GM20000 (cell line): ENCODE measurements around the gene PLA2G6.

Experiments used
- DNase-seq: peaks from one replicate; pipeline ENCODE4 v3.0.0; 2012; ENCODE audit warnings: low spot score
- CTCF ChIP-seq: IDR thresholded peaks from 2 replicates; pipeline ENCODE4 v1.5.1; 2012; ENCODE audit warnings: mild to moderate bottlenecking, control low read depth; ENCODE audit errors: extremely low read depth, missing control alignments

The PLA2G6 gene

GRCh38 chr22:38110008-38110862 lies 71.4 kb downstream of the PLA2G6 start, which contains the start of gene BAIAP2L2:
TSS of gene BAIAP2L2 (minus strand) at chr22:38110684. CDS start at chr22:38110525, 159 bp downstream.
- TF ChIP-seq CTCF: no peak
- no peak for DNase-seq

DNA sequence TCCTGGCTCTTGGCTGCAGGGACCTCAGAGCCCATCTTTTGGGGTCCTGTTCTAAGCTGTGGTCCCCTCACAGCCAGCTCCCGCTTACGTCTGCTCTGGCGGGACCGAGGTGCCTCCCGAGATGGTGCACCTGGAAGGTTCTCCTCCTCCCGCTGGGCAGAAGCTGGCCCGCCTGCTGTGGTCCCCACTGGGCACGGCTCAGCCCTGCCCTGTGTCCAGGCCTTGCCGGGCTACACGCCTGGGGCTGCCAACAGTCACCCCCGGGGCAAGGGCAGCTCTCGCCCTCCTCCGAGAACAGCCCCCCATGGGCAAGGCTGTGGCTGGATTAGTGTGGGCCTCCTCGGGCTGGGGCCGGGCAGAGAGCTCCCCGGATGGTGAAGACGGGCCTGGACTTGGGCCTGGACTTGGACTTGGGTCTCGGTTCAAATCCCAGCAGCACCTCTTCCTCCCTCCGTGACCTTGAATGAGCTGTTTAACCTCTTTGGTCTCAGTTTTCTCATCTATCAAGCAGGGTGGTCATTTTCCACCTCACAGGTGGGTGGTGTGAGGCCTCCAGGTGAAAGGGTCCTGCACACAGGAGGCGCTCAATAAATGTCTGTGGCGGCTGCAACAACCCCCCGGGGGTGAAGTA lies 72.1 kb downstream of the PLA2G6 start:
- TF ChIP-seq CTCF: no peak
- DNase-seq: no peak

DNA sequence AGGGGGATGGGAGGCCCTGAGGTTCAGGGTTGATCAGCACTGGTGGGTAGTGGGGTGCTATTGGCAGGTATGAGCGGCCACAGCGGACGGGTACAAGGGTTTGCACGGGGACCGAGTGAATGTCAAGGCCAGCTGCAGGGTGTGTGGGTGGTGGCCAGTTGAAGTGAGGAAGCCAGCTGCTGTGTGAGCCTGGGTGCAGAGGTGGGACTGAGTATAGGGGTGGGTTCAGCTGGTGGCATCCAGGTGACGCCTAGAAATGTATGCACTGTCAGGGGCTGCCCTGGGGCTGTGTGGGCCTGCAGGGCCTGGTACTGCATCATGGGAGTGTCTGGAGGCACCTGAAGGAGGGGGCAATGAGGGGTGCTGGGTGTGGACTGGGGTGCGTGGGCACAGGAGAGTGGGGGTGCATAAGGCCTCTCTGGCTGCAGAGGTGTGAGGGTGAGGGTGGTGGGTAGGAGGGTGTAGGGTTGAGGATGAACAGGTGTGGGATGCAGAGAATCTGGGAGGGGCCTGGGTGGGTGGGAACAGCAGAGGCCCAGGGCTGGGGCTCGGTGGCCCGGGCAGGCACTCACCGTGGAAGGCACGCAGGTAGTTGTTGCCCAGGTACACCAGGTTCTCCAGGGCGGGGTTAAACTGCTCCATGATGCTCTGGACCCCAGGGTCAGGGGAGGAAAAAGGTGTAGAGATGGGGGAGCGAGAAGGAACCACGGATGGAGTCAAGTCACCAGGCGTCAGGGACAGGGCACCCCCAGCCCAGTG lies 72.9 kb downstream of the PLA2G6 start:
- TF ChIP-seq CTCF: no peak
- DNase-seq: no peak

DNA sequence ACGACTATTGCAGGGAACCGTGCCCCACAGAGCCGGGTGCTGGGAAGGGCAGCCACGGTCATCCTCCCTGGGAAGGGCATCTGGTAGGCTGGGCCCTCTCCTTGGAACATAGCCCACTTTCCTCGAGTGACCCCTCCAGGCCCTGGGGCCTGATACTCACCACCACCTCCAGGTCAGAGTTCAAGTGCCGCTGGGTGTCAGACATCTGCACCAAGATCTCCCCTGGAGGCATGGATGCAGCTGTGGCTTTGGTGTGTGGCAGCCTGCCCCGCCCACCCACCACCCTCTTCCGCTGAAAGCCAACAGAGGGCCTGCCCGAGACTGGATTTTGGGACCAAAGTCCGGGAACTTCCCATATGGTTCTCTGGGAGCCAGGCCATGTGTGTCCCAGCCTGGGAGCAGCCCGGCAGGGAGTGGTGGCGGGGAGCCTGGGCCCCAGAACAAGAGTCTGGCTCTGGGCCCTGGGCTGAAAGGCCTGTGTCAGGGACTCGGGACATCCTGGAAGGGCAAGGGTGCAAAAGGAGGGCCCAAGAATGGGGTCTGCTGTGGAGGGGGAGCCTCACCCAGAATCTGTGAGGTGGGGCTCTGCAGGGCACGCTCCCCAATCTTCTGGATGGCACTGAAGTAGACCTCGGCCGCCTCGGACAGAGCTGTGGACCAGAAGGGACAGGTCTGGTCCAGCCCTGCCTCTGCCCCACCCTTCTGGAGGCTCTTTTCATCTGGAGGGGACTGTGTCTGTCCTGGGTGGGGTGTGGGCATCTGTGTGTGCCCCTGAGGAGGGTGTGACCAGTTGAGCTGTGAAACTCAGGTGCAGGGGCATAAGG lies 73.7 kb downstream of the PLA2G6 start:
- no peak for TF ChIP-seq CTCF
- no peak for DNase-seq

GRCh38 chr22:38106814-38107578 lies 74.6 kb downstream of the PLA2G6 start:
- TF ChIP-seq CTCF: no peak
- DNase-seq: no peak

DNA sequence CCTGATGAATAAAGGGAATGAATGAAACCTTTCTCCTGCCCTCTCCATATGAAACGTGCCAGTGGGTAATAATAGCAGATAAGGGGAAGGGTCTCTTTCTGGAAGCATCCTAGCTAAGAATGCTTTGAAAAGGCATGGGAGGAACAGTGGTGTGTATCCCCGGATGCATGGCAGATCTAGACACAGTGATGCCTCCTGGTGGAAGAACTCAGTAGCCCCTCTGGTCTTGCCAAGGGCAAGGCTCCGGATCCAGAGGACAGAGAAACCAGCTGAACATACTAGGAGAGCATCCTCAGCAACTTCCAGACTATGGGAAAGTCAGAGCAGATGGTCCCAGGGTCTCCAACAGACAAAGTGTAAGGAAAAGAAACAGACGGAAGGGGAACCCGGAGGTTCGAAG lies 77.5 kb downstream of the PLA2G6 start:
- TF ChIP-seq CTCF: no peak
- DNase-seq: peak; percentile 46
